NCI-H446 treated with DMSO at 0.1 percent for 48 hours (cell line): Measurements from ENCODE around the gene CHCHD5.
"Not testable (repeated sequence)": the region's sequence is repeated elsewhere in the genome, so short reads cannot be mapped to it uniquely, and the experiment has no call there.

ENCODE experiments used
- DNase-seq: peaks from one replicate; lab custom pipeline; 2025; lab: John Stamatoyannopoulos, UW

CHCHD5 gene

GRCh38 chr2:112588611-112589045 lies 4.2 kb downstream of the CHCHD5 start:
- no peak for DNase-seq

- DNase-seq: no peak
Measured at GRCh38 chr2:112591413-112591812, 7.0 kb downstream of the CHCHD5 start.

DNA sequence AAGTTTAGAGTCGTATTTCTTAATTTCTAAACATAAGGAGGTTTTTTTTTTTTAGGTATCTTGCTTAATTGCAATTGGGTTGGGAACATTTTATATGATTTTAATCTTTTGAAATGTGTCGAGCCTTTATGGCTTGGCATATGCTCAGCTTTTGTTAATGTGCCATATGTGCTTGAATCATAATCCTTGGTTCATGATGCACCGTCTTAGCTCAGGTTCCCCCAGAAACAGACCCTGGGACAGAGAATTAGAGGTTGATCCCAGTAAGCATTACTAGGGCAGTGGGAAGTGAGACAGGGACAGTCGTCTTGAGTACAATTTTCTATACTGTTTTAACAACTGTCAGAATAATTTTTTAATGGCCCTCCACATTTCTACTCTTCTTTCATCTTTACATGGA lies 9.3 kb downstream of the CHCHD5 start:
- no peak for DNase-seq

GRCh38 chr2:112597537-112598322 lies 13.3 kb downstream of the CHCHD5 start:
- DNase-seq: no peak

GRCh38 chr2:112600634-112601033 lies 16.2 kb downstream of the CHCHD5 start:
- DNase-seq: no peak

DNA sequence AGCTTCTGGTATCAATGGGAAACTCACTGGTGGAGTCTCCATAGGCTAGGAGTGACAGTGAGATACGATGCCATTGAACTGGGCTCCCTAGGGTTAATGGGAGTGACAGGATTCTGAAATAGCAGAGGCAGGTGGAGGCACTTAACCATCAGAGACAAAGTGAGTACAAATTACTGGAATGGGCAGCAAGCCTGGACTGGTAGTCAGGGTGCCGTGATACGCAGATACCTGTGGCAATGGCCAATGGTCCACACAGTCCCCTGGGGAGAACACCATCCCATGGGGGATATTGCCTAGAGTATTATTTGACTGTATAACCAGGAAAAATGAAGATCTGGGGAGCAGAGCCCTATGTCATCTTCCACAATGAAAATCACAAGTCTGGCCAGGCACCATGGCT lies 17.3 kb downstream of the CHCHD5 start:
- no peak for DNase-seq

GRCh38 chr2:112602917-112603316 lies 18.5 kb downstream of the CHCHD5 start:
- DNase-seq: no peak

- no peak for DNase-seq
Measured at GRCh38 chr2:112603731-112604130, 19.3 kb downstream of the CHCHD5 start.

DNA sequence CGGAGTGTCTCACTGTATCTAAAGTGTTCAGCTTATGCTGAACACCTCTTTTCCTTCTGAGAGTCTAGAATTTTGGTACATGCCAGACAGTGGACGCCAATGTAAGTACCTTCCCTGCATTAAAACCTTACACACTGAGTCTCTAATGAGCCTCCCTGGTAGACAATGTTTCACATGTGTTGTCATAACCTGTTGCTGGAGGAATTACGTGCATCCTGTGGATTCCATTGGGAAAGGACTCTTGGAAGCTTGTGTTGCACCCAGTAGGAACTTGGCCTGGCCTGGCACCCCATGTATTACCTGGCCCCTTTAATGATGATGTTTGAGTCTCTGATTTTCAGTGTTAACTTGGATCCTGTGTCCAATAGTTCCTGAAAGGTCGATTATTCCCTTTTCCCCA lies 20.5 kb downstream of the CHCHD5 start:
- no peak for DNase-seq

GRCh38 chr2:112605926-112606325 lies 21.5 kb downstream of the CHCHD5 start:
- DNase-seq: no peak

GRCh38 chr2:112606547-112606946 lies 22.1 kb downstream of the CHCHD5 start:
- DNase-seq: no peak

- DNase-seq: no peak
Measured at GRCh38 chr2:112607680-112608438, 23.4 kb downstream of the CHCHD5 start.

- not testable (repeated sequence) for DNase-seq
Measured at GRCh38 chr2:112609320-112609719, 24.9 kb downstream of the CHCHD5 start.

DNA sequence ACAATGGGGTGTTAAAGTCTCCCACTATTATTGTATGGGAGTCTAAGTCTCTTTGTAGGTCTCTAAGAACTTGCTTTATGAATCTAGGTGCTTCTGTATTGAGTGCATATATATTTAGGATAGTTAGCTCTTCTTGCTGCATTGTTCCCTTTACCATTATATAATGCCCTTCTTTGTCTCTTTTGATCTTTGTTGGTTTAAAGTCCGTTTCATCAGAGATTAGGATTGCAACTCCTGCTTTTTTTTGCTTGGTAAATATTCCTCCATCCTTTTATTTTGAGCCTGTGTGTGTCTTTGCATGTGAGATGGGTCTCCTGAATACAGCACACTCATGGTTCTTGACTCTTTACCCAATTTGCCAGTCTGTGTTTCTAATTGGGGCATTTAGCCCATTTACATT lies 27.9 kb downstream of the CHCHD5 start:
- not testable (repeated sequence) for DNase-seq

GRCh38 chr2:112614201-112614840 lies 29.9 kb downstream of the CHCHD5 start:
- no peak for DNase-seq

DNA sequence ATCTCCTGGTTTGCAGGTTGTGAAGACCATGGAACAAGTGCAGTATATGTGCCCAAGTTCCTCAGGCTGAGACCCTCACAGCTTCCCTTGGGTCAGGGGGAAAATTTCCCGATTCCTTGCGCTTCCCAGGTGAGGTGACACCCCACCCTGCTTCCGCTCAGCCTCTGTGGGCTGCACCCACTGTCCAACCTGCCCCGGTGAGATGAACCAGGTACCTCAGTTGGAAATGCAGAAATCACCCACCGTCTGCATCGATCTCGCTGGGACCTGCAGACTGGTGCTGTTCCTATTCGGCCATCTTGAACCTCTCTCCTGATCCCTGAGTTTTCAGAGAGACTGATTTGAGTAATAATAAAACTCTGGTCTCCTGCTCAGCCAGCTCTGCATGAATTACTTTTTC lies 30.6 kb downstream of the CHCHD5 start:
- DNase-seq: no peak

DNA sequence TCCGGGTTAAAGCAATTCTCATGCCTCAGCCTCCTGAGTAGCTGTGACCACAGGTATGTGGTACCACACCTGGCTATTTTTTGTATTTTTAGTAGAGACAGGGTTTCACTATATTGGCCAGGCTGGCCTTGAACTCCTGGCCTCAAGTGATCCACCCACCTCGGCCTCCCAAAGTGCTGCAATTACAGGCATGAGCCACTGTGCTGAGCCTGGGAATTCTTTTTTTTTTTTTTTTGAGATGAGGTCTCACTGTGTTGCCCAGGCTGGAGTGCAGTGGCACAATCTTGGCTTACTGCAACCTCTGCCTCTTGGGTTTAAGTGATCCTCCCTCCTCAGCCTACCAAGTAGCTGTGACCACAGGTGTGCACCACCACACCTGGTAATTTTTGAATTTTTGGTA lies 31.4 kb downstream of the CHCHD5 start:
- DNase-seq: not testable (repeated sequence)

- no peak for DNase-seq
Measured at GRCh38 chr2:112618383-112618782, 34.0 kb downstream of the CHCHD5 start.

GRCh38 chr2:112621790-112622527 lies 37.5 kb downstream of the CHCHD5 start:
- DNase-seq: no peak

DNA sequence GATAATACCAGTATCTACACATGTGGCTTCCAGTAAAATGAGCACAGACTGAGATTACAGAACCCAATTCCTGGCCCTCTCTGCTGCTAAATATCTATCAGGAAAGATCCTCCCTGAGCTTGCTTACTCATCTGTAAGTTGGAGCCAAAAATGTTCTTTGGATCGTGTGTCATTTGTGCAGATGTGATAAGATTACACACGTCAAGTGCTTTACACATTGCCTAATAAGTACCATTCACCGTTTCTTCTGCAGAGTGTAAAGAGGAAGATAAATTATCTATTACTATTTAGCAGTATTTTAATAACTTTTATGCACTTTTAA lies 38.1 kb downstream of the CHCHD5 start:
- DNase-seq: no peak

DNA sequence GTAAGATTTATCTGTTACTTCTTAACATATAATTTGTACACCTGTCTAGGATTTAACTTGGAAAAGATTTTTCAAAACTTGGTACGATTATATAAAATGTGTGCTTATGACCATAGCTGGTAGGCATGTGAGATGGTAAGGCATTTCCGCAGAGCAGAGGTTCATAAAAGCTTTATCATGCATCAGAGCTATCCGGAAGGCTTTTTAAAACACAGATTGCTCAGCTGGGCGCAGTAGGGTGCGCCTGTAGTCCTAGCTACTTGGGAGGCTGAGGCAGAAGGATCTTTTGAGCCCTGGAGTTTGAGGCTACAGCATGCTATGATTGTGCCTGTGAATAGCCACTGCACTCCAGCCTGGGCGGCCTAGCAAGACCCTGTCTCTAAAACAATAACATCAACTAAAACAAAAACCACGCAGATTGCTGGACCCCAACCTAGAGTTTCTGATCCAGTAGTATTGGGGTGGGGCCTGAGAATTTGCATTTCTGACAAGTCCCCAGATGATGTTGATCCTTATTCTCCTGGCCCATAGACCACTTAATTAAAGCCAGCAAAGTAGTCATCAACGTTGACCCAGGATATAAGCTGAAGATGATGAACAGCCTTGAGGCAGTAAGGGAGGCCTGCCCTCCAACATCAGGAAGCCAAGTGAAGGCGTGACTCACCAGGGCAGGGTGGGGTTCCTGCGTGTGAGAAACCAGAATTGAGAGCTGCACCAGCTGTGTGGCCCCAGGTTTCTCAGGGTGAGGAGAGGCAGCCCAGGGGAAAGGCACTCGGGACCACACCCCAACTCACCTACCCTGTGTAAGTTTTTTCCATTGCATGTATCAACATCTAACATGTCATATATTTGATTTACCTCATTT lies 39.7 kb downstream of the CHCHD5 start:
- DNase-seq: no peak
